ENCODE measurements around the gene GRXCR2. TPM values are rescaled to one million over a fixed set of nuclear protein-coding genes. Genes with fewer than 3 reads are reported as not detected.

Gene GRXCR2
- total and polyA plus RNA-seq, 2 of the 4 experiments (the other 2 are of a cell fraction), result not detected

DNA sequence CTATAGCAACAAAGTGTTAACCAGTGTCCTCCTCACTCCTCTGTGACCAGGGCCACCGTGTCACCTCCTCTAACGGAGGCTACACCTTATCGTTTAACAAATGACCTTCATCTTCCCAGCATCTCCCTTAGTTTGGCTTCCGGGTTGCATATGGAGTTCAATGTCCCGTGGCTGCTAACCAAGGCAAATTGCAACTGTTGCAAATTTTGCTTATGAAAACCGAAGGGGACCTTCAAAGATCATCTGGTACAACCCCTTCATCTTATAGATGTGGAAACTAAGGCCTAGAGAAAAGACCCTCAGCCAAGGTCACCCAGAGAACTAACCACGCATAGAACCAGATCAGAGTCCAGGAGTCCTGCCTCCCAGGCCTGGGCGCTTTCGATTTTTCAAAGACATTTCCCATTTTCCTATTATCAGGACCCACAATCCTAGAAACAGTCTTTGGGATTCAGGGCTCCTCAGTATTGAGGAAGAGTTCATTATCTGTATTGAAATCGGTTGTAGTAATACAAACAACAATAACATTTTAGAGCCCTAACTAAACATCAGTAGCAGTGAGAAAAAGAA lies 39.1 kb downstream of the GRXCR2 start:
- in situ Hi-C loops (cut with MboI; ENCODE audit: low sequenced_read_pairs) (loop anchor here (5.0 to 10.0 kb wide), 2 partner anchors 221 to 1631 kb away; no protein-coding TSS in a partner anchor), dilution Hi-C loops (cut with HindIII; ENCODE audit: low sequenced_read_pairs, unreplicated experiment) (no loop called here), intact Hi-C loops (cut with micrococcal nuclease) (loop anchor here (5.0 kb wide), 1 partner anchor 299 kb away; no protein-coding TSS in a partner anchor)
- no peak overlapping the region for H2BK120ac ChIP-seq (ENCODE audit: low read depth, low read length)
- no peak overlapping the region for H2BK15ac ChIP-seq (ENCODE audit: low read depth, low read length)
- H4K91ac ChIP-seq (ENCODE audit: insufficient read depth, low read depth, low read length), result no peak overlapping the region
- H3K27me3 ChIP-seq (ENCODE audit: control insufficient read depth, insufficient read depth, low read length), result no peaks in the 10 kb centered on the region
- BruUV-seq (replicated peaks), result no TSS peak
- H3K4me3 ChIP-seq (ENCODE audit: insufficient read depth, low read depth, low read length), result no peak overlapping the region
- no peak overlapping the region for H3K23ac ChIP-seq (ENCODE audit: low read depth, low read length)
- ATAC-seq (ENCODE audit: low read depth) (no peak), DNase-seq (no peak)
- POLR2A ChIA-PET (ENCODE audit: unreplicated experiment), result no interaction called here
- no peak overlapping the region for H4K5ac ChIP-seq (ENCODE audit: low read depth, low read length)
- 100% methylated on average over 1 of the region's 10 CpGs; no CpG with 5 or more reads in 1 of the 2 experiments for WGBS, 2 experiments (ENCODE audit: extremely low coverage in 2 of 2, insufficient read length in 1 of 2)
- peak overlapping the region; percentile 30; the same call in 1 of the 2 replicates for H2AK5ac ChIP-seq (ENCODE audit: low read depth, low read length)
- no peak overlapping the region for H3K14ac ChIP-seq (replicated peaks; ENCODE audit: low read depth, low read length)
- TF ChIP-seq MAZ (IDR thresholded peaks at IDR 0.05; ENCODE audit: borderline replicate concordance, low read depth, low read length), result no peak
- 0 out of 2 replicates have a peak, but pooled peaks have one; percentile 33 for TF ChIP-seq MAFK (IDR thresholded peaks at IDR 0.05; ENCODE audit: low read depth, low read length)
- H3K18ac ChIP-seq (ENCODE audit: low read depth, low read length), result no peak overlapping the region
- H3K4ac ChIP-seq (ENCODE audit: low read depth, low read length), result 0 out of 2 replicates have a peak overlapping the region, but pooled peaks have one; percentile 6
- no peak overlapping the region for H2AFZ ChIP-seq (replicated peaks; ENCODE audit: low read length, poor library complexity)
- no peak overlapping the region for H3K9ac ChIP-seq (ENCODE audit: low read depth, low read length)
- no peak overlapping the region for H2BK20ac ChIP-seq (ENCODE audit: low read depth, low read length)
- H2AK9ac ChIP-seq (replicated peaks; ENCODE audit: low read depth, low read length, poor library complexity), result no peak overlapping the region
- H4K20me1 ChIP-seq (ENCODE audit: insufficient read depth, low read length), result no peaks in the 10 kb centered on the region; the same call in 1 of the 2 replicates
- H3K27ac ChIP-seq (ENCODE audit: insufficient read depth, low read length), result no peak overlapping the region
- H2BK5ac ChIP-seq (ENCODE audit: low read depth, low read length, poor library complexity, severe bottlenecking), result no peak overlapping the region
- H3K9me3 ChIP-seq (ENCODE audit: control insufficient read depth, insufficient read depth, low read length), result no peaks in the 10 kb centered on the region
- CTCF ChIA-PET, result interaction anchor here (2.0 kb wide), 1 partner anchor 54 kb away, joined by 8 read pairs; no protein-coding TSS in a partner anchor
- H3K4me1 ChIP-seq (ENCODE audit: control insufficient read depth, insufficient read depth, low read length), result peaks cover 7% of the 10 kb centered on the region
- H3K4me2 ChIP-seq (ENCODE audit: low read depth, low read length), result no peak overlapping the region
- H3K36me3 ChIP-seq (ENCODE audit: control insufficient read depth, insufficient read depth, low read length), result no peaks in the 10 kb centered on the region
- peaks cover 3% of the 10 kb centered on the region; the same call in 1 of the 2 replicates for H3K9me1 ChIP-seq (ENCODE audit: insufficient read depth, low read length)
- H4K8ac ChIP-seq (ENCODE audit: low read depth in 2 of 2, low read length in 2 of 2), result no peak overlapping the region
- peaks cover 12 to 14% of the 10 kb centered on the region in 2 experiments; a peak in 3 of 4 replicates for H3K79me1 ChIP-seq (ENCODE audit: low read depth in 1 of 2, low read length in 2 of 2)
- no peak overlapping the region for H3K56ac ChIP-seq (ENCODE audit: extremely low read depth, insufficient read depth, low read length)
